Upper lobe of right lung (tissue), 1 donor: Measurements from ENCODE around the gene FURIN. TPM values are rescaled to one million over a fixed set of nuclear protein-coding genes. Genes with fewer than 3 reads are reported as not detected.

ENCODE experiments used
- ATAC-seq: fragments of 200-7000 bp; cut with Tn5 transposase; one replicate; pipeline ENCODE4 v1.9.1; 2020; ENCODE audit warnings: mild to moderate bottlenecking, moderate library complexity
- DNase-seq: peaks from one replicate; pipeline ENCODE4 v3.0.0-alpha.2; 2020
- H3K27ac ChIP-seq: fragments of 200-600 bp; one replicate; pipeline ENCODE4 v1.8.0; 2022
- H3K27me3 ChIP-seq: fragments of 200-600 bp; one replicate; pipeline ENCODE4 v1.8.0; 2022; ENCODE audit warnings: mild to moderate bottlenecking
- H3K36me3 ChIP-seq: fragments of 200-600 bp; one replicate; pipeline ENCODE4 v1.8.0; 2022
- H3K4me1 ChIP-seq: fragments of 200-600 bp; one replicate; pipeline ENCODE4 v1.8.0; 2022
- H3K4me3 ChIP-seq: fragments of 200-600 bp; one replicate; pipeline ENCODE4 v1.8.0; 2022; ENCODE audit warnings: mild to moderate bottlenecking
- H3K9me3 ChIP-seq: fragments of 200-600 bp; one replicate; pipeline ENCODE4 v1.8.0; 2022
- CTCF ChIP-seq: fragments of 200-600 bp; IDR thresholded peaks from one replicate; pipeline ENCODE4 v1.8.0; 2022; ENCODE audit warnings: antibody characterized with exemption
- intact Hi-C: fragments of 100-400 bp; cut with DNase I; formaldehyde crosslinking; loops from one replicate; pipeline ENCODE4 v1.11.0; 2022
- total RNA-seq: library from RNA; stranded (reverse); fragmentation: NEBNext Ultra II Directional; extraction: Animal tissue kit (Norgen Biotek cat#: 25700); gene quantifications from one replicate; pipeline ENCODE4 v1.2.1, GENCODE V29; 2021
- donor health status: DM: no; HTN: yes; CAD: no; lungs with severe emphysema.

FURIN gene
- total RNA-seq, 1 donor from 2014 or later, result 104 TPM

- Histone ChIP-seq H3K4me1 (no peaks in the 10 kb centered on the region), H3K36me3 (no peaks in the 10 kb centered on the region), H3K9me3 (no peaks in the 10 kb centered on the region), H3K27me3 (no peaks in the 10 kb centered on the region), H3K4me3 (no peak overlapping the region), H3K27ac (no peak overlapping the region)
- intact Hi-C loops, result no loop called here
- DNase-seq (no peak), ATAC-seq (no peak)
- TF ChIP-seq CTCF, result no peak
Measured at GRCh38 chr15:90851114-90851513, 17.3 kb upstream of the FURIN start.

- Histone ChIP-seq H3K4me3 (no peak overlapping the region), H3K9me3 (no peaks in the 10 kb centered on the region), H3K36me3 (no peaks in the 10 kb centered on the region), H3K27me3 (no peaks in the 10 kb centered on the region), H3K27ac (no peak overlapping the region), H3K4me1 (no peaks in the 10 kb centered on the region)
- intact Hi-C loops, result no loop called here
- ATAC-seq, result no peak
- TF ChIP-seq CTCF, result no peak
- no peak for DNase-seq
Measured at GRCh38 chr15:90851940-90852339, 16.4 kb upstream of the FURIN start.

- intact Hi-C loops, result no loop called here
- no peak for DNase-seq
- Histone ChIP-seq H3K4me3 (no peak overlapping the region), H3K27ac (no peak overlapping the region), H3K27me3 (no peaks in the 10 kb centered on the region), H3K9me3 (no peaks in the 10 kb centered on the region), H3K36me3 (no peaks in the 10 kb centered on the region), H3K4me1 (no peaks in the 10 kb centered on the region)
- ATAC-seq, result no peak
- TF ChIP-seq CTCF, result no peak
Measured at GRCh38 chr15:90855139-90855538, 13.2 kb upstream of the FURIN start.

GRCh38 chr15:90857337-90857736, 11.1 kb upstream of the FURIN start:
- H3K4me3 ChIP-seq, result no peak overlapping the region
- H3K36me3 ChIP-seq, result no peaks in the 10 kb centered on the region
- ATAC-seq (no peak), DNase-seq (no peak)
- no peak overlapping the region for H3K27ac ChIP-seq
- no peaks in the 10 kb centered on the region for H3K4me1 ChIP-seq
- H3K27me3 ChIP-seq, result no peaks in the 10 kb centered on the region
- H3K9me3 ChIP-seq, result no peaks in the 10 kb centered on the region
- intact Hi-C loops, result no loop called here
- no peak for TF ChIP-seq CTCF

- H3K27ac ChIP-seq, result no peak overlapping the region
- DNase-seq, result no peak
- no peaks in the 10 kb centered on the region for H3K36me3 ChIP-seq
- no peak for TF ChIP-seq CTCF
- no peaks in the 10 kb centered on the region for H3K27me3 ChIP-seq
- intact Hi-C loops, result no loop called here
- H3K4me1 ChIP-seq, result no peaks in the 10 kb centered on the region
- H3K4me3 ChIP-seq, result no peak overlapping the region
- ATAC-seq, result no peak
- H3K9me3 ChIP-seq, result no peaks in the 10 kb centered on the region
Measured at GRCh38 chr15:90857883-90858443, 10.4 kb upstream of the FURIN start.
